Right forelimb (tissue), 1 donor: ENCODE data around the gene BMP2.

ENCODE experiments used
- DNase-seq: peaks from one replicate; pipeline ENCODE4 v3.0.0-alpha.2; 2018

The BMP2 gene

GRCh38 chr20:6767536-6768227 lies at the start of gene BMP2:
Gene BMP2, plus strand, starts transcription at chr20:6767686. Its CDS starts 2,441 bp downstream, at chr20:6770127.
- DNase-seq, result peak; percentile 82

GRCh38 chr20:6718662-6719368 lies 48.7 kb upstream of the BMP2 start:
- DNase-seq, result no peak

GRCh38 chr20:6719369-6719721 lies 48.1 kb upstream of the BMP2 start:
- DNase-seq, result no peak

GRCh38 chr20:6726761-6727160 lies 40.7 kb upstream of the BMP2 start:
- DNase-seq, result no peak

GRCh38 chr20:6730672-6731328 lies 36.7 kb upstream of the BMP2 start:
- DNase-seq, result no peak

GRCh38 chr20:6732001-6732447 lies 35.5 kb upstream of the BMP2 start:
- no peak for DNase-seq

GRCh38 chr20:6732851-6733250 lies 34.6 kb upstream of the BMP2 start:
- no peak for DNase-seq

GRCh38 chr20:6733965-6734364 lies 33.5 kb upstream of the BMP2 start:
- no peak for DNase-seq

GRCh38 chr20:6735942-6736845 lies 31.3 kb upstream of the BMP2 start:
- DNase-seq, result no peak

GRCh38 chr20:6739406-6739805 lies 28.1 kb upstream of the BMP2 start:
- no peak for DNase-seq

- no peak for DNase-seq
Measured at GRCh38 chr20:6740096-6740495, 27.4 kb upstream of the BMP2 start.

- no peak for DNase-seq
Measured at GRCh38 chr20:6744180-6744579, 23.3 kb upstream of the BMP2 start.

- DNase-seq, result no peak
Measured at GRCh38 chr20:6744805-6745204, 22.7 kb upstream of the BMP2 start.

GRCh38 chr20:6746901-6747609 lies 20.4 kb upstream of the BMP2 start:
- DNase-seq, result no peak

- no peak for DNase-seq
Measured at GRCh38 chr20:6750438-6750837, 17.0 kb upstream of the BMP2 start.

GRCh38 chr20:6756693-6757595 lies 10.5 kb upstream of the BMP2 start:
- no peak for DNase-seq

GRCh38 chr20:6764619-6765018 lies 2.9 kb upstream of the BMP2 start:
- no peak for DNase-seq

GRCh38 chr20:6765469-6766058 lies 1.9 kb upstream of the BMP2 start:
- DNase-seq, result no peak

- no peak for DNase-seq
Measured at GRCh38 chr20:6766433-6766832, 1.1 kb upstream of the BMP2 start.

- DNase-seq, result no peak
Measured at GRCh38 chr20:6767126-6767535, 355 bp upstream of the BMP2 start.
